Measurements from ENCODE around the gene TAS2R60.

DNA sequence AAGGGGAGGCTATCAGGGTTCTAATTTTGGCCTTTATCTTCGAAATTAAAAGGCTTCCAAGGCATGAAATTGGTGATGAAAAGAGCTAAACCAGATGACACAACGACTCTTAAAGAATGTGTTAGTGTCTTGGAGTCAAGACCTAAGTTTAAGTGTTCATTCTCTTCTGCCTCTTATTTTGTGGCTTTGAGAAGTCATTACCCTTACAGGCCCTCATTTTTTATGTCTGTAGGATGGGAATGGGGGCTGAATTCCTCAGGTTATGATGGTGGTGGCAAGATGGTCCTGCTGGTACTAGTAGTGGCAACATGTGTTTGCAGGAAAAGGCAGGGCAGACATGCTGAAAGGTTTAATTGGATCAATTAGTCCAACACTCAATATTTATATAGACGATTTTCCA is 15.4 kb downstream of the TAS2R60 start:
- TF ChIP-seq EZH2 (IDR thresholded peaks at IDR 0.05; ENCODE audit: low read length) = no peak
- TF ChIP-seq, protein P1, sequence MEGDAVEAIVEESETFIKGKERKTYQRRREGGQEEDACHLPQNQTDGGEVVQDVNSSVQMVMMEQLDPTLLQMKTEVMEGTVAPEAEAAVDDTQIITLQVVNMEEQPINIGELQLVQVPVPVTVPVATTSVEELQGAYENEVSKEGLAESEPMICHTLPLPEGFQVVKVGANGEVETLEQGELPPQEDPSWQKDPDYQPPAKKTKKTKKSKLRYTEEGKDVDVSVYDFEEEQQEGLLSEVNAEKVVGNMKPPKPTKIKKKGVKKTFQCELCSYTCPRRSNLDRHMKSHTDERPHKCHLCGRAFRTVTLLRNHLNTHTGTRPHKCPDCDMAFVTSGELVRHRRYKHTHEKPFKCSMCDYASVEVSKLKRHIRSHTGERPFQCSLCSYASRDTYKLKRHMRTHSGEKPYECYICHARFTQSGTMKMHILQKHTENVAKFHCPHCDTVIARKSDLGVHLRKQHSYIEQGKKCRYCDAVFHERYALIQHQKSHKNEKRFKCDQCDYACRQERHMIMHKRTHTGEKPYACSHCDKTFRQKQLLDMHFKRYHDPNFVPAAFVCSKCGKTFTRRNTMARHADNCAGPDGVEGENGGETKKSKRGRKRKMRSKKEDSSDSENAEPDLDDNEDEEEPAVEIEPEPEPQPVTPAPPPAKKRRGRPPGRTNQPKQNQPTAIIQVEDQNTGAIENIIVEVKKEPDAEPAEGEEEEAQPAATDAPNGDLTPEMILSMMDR (optimal IDR thresholded peaks at IDR 0.05 in 1 of 3, IDR thresholded peaks at IDR 0.05 in 1 of 3, conservative IDR thresholded peaks at IDR 0.05 in 1 of 3; ENCODE audit: extremely low read depth in 1 of 3, insufficient read depth in 2 of 3, low read length in 3 of 3) = no peak

Measured in keratinocyte (primary cell).